ENCODE results near the gene ARHGAP19.

Gene ARHGAP19

GRCh38 chr10:97186911-97187310 is 105.5 kb downstream of the ARHGAP19 start:
- Histone ChIP-seq H3K27me3 (ENCODE audit: insufficient read depth, poor library complexity, severe bottlenecking) (peaks cover 64% of the 10 kb centered on the region), H3K4me3 (replicated peaks; ENCODE audit: insufficient read depth, low read length) (no peak overlapping the region), H3K27ac (replicated peaks) (no peak overlapping the region)
- no peak for DNase-seq (ENCODE audit: low read depth in 1 of 2, low spot score in 1 of 2)
- TF ChIP-seq REST (IDR thresholded peaks at IDR 0.05; ENCODE audit: insufficient replicate concordance, low read depth) (no peak), GABPA (IDR thresholded peaks at IDR 0.05; ENCODE audit: low read depth) (no peak), SPI1 (IDR thresholded peaks at IDR 0.05; ENCODE audit: borderline replicate concordance, low read depth) (no peak), POLR2AphosphoS5 (IDR thresholded peaks at IDR 0.05; ENCODE audit: low read depth) (no peak), CTCF (IDR thresholded peaks at IDR 0.05; ENCODE audit: insufficient read depth, low read length) (no peak)

- TF ChIP-seq REST (IDR thresholded peaks at IDR 0.05; ENCODE audit: insufficient replicate concordance, low read depth) = no peak
- TF ChIP-seq GABPA (IDR thresholded peaks at IDR 0.05; ENCODE audit: low read depth) = no peak
- TF ChIP-seq SPI1 (IDR thresholded peaks at IDR 0.05; ENCODE audit: borderline replicate concordance, low read depth) = no peak
- TF ChIP-seq POLR2AphosphoS5 (IDR thresholded peaks at IDR 0.05; ENCODE audit: low read depth) = no peak
- TF ChIP-seq CTCF (IDR thresholded peaks at IDR 0.05; ENCODE audit: insufficient read depth, low read length) = no peak
- Histone ChIP-seq H3K4me3 (replicated peaks; ENCODE audit: insufficient read depth, low read length) (no peak within 1 kb of the TSS), H3K27me3 (ENCODE audit: insufficient read depth, poor library complexity, severe bottlenecking) (peaks cover 60% of the 10 kb centered on the region), H3K27ac (replicated peaks) (no peak within 1 kb of the TSS)
- DNase-seq (ENCODE audit: low read depth in 1 of 2, low spot score in 1 of 2) = no peak
Observed at GRCh38 chr10:97185326-97186058, 106.9 kb downstream of the ARHGAP19 start, which contains the start of gene SLIT1. SLIT1 (minus strand) TSS chr10:97185959; CDS start chr10:97185674, 285 bp downstream.

GRCh38 chr10:97184971-97185325 is 107.5 kb downstream of the ARHGAP19 start:
- no peak overlapping the region for H3K4me3 ChIP-seq (replicated peaks; ENCODE audit: insufficient read depth, low read length)
- no peak for TF ChIP-seq SPI1 (IDR thresholded peaks at IDR 0.05; ENCODE audit: borderline replicate concordance, low read depth)
- TF ChIP-seq GABPA (IDR thresholded peaks at IDR 0.05; ENCODE audit: low read depth) = no peak
- peaks cover 64% of the 10 kb centered on the region for H3K27me3 ChIP-seq (ENCODE audit: insufficient read depth, poor library complexity, severe bottlenecking)
- no peak overlapping the region for H3K27ac ChIP-seq (replicated peaks)
- DNase-seq (ENCODE audit: low read depth in 1 of 2, low spot score in 1 of 2) = no peak

GRCh38 chr10:97183314-97183713 is 109.1 kb downstream of the ARHGAP19 start:
- no peak overlapping the region for H3K4me3 ChIP-seq (replicated peaks; ENCODE audit: insufficient read depth, low read length)
- H3K27ac ChIP-seq (replicated peaks) = no peak overlapping the region
- peaks cover 65% of the 10 kb centered on the region for H3K27me3 ChIP-seq (ENCODE audit: insufficient read depth, poor library complexity, severe bottlenecking)
- TF ChIP-seq SPI1 (IDR thresholded peaks at IDR 0.05; ENCODE audit: borderline replicate concordance, low read depth) = no peak
- no peak for TF ChIP-seq CTCF (IDR thresholded peaks at IDR 0.05; ENCODE audit: insufficient read depth, low read length)
- TF ChIP-seq POLR2AphosphoS5 (IDR thresholded peaks at IDR 0.05; ENCODE audit: low read depth) = no peak
- TF ChIP-seq GABPA (IDR thresholded peaks at IDR 0.05; ENCODE audit: low read depth) = no peak
- no peak for TF ChIP-seq REST (IDR thresholded peaks at IDR 0.05; ENCODE audit: insufficient replicate concordance, low read depth)
- DNase-seq (ENCODE audit: low read depth in 1 of 2, low spot score in 1 of 2) = no peak
